Measurements from ENCODE around the gene GBA3.

The GBA3 gene

GRCh38 chr4:22650771-22651170 is 42.0 kb upstream of the GBA3 start:
- Histone ChIP-seq H3K27me3 (ENCODE audit: low read depth, low read length) (no peaks in the 10 kb centered on the region), H3K9me3 (ENCODE audit: insufficient read depth, low read length) (no peaks in the 10 kb centered on the region), H3K27ac (ENCODE audit: low read length) (no peak overlapping the region), H3K4me2 (ENCODE audit: low read length) (no peak overlapping the region), H2AFZ (ENCODE audit: low read depth, low read length) (no peak overlapping the region), H4K20me1 (ENCODE audit: insufficient read depth, low read length) (no peaks in the 10 kb centered on the region), H3K4me1 (ENCODE audit: low read length) (no peaks in the 10 kb centered on the region), H3K4me3 (ENCODE audit: low read length) (no peak overlapping the region), H3K36me3 (replicated peaks; ENCODE audit: low read depth, low read length) (no peaks in the 10 kb centered on the region), H3K79me2 (ENCODE audit: low read length) (no peaks in the 10 kb centered on the region), H3K9ac (ENCODE audit: low read length) (no peak overlapping the region)
- TF ChIP-seq EZH2phosphoT487 (IDR thresholded peaks at IDR 0.05; ENCODE audit: low read depth) (no peak), CTCF (IDR thresholded peaks at IDR 0.05; ENCODE audit: low read depth, low read length) (no peak)

GRCh38 chr4:22653752-22654151 is 39.0 kb upstream of the GBA3 start:
- Histone ChIP-seq H3K27ac (ENCODE audit: low read length) (no peak overlapping the region), H3K27me3 (ENCODE audit: low read depth, low read length) (no peaks in the 10 kb centered on the region), H3K79me2 (ENCODE audit: low read length) (no peaks in the 10 kb centered on the region), H3K4me1 (ENCODE audit: low read length) (no peaks in the 10 kb centered on the region), H3K9me3 (ENCODE audit: insufficient read depth, low read length) (no peaks in the 10 kb centered on the region), H3K9ac (ENCODE audit: low read length) (no peak overlapping the region), H3K4me3 (ENCODE audit: low read length) (no peak overlapping the region), H3K4me2 (ENCODE audit: low read length) (no peak overlapping the region), H3K36me3 (replicated peaks; ENCODE audit: low read depth, low read length) (no peaks in the 10 kb centered on the region), H2AFZ (ENCODE audit: low read depth, low read length) (no peak overlapping the region), H4K20me1 (ENCODE audit: insufficient read depth, low read length) (no peaks in the 10 kb centered on the region)
- TF ChIP-seq EZH2phosphoT487 (IDR thresholded peaks at IDR 0.05; ENCODE audit: low read depth) (no peak), CTCF (IDR thresholded peaks at IDR 0.05; ENCODE audit: low read depth, low read length) (no peak)

- Histone ChIP-seq H3K4me1 (ENCODE audit: low read length) (no peaks in the 10 kb centered on the region), H3K27me3 (ENCODE audit: low read depth, low read length) (no peaks in the 10 kb centered on the region), H3K27ac (ENCODE audit: low read length) (no peak overlapping the region), H4K20me1 (ENCODE audit: insufficient read depth, low read length) (no peaks in the 10 kb centered on the region), H3K36me3 (replicated peaks; ENCODE audit: low read depth, low read length) (no peaks in the 10 kb centered on the region), H3K9me3 (ENCODE audit: insufficient read depth, low read length) (no peaks in the 10 kb centered on the region), H3K4me2 (ENCODE audit: low read length) (no peak overlapping the region), H2AFZ (ENCODE audit: low read depth, low read length) (no peak overlapping the region), H3K4me3 (ENCODE audit: low read length) (no peak overlapping the region), H3K79me2 (ENCODE audit: low read length) (no peaks in the 10 kb centered on the region), H3K9ac (ENCODE audit: low read length) (no peak overlapping the region)
- TF ChIP-seq CTCF (IDR thresholded peaks at IDR 0.05; ENCODE audit: low read depth, low read length) = no peak
- no peak for TF ChIP-seq EZH2phosphoT487 (IDR thresholded peaks at IDR 0.05; ENCODE audit: low read depth)
These were observed 31.3 kb upstream of the GBA3 start for GRCh38 chr4:22661443-22661842.

- Histone ChIP-seq H3K9ac (ENCODE audit: low read length) (no peak overlapping the region), H3K27ac (ENCODE audit: low read length) (no peak overlapping the region), H3K36me3 (replicated peaks; ENCODE audit: low read depth, low read length) (no peaks in the 10 kb centered on the region), H4K20me1 (ENCODE audit: insufficient read depth, low read length) (no peaks in the 10 kb centered on the region), H3K4me2 (ENCODE audit: low read length) (no peak overlapping the region), H3K4me1 (ENCODE audit: low read length) (peaks cover 4% of the 10 kb centered on the region; the same call in 1 of the 2 replicates), H3K9me3 (ENCODE audit: insufficient read depth, low read length) (no peaks in the 10 kb centered on the region), H2AFZ (ENCODE audit: low read depth, low read length) (no peak overlapping the region), H3K4me3 (ENCODE audit: low read length) (no peak overlapping the region), H3K79me2 (ENCODE audit: low read length) (no peaks in the 10 kb centered on the region), H3K27me3 (ENCODE audit: low read depth, low read length) (no peaks in the 10 kb centered on the region)
- no peak for TF ChIP-seq EZH2phosphoT487 (IDR thresholded peaks at IDR 0.05; ENCODE audit: low read depth)
- TF ChIP-seq CTCF (IDR thresholded peaks at IDR 0.05; ENCODE audit: low read depth, low read length) = no peak
These were observed 25.3 kb upstream of the GBA3 start for GRCh38 chr4:22667332-22667940.
